OCI-LY1 (cell line): Measurements from ENCODE around the gene TEX55.
"Not testable (repeated sequence)": the region's sequence is repeated elsewhere in the genome, so short reads cannot be mapped to it uniquely, and the experiment has no call there.

ENCODE experiments used
- CTCF ChIP-seq: fragments of 200-600 bp; sonication (generic), shearing (Covaris generic); IDR thresholded peaks from 2 replicates; pipeline ENCODE4 v1.5.1; 2017; ENCODE audit warnings: mild to moderate bottlenecking, antibody characterized with exemption, low read length, moderate library complexity, mixed read lengths
- EZH2 ChIP-seq: fragments of 200-600 bp; sonication (generic), shearing (Covaris generic); IDR thresholded peaks from 2 replicates; pipeline ENCODE4 v1.8.0; 2017; ENCODE audit warnings: borderline replicate concordance, mixed run types, mild to moderate bottlenecking, antibody characterized with exemption, low read length, moderate library complexity, mixed read lengths

GRCh38 chr3:119118330-119118729 is 27.6 kb upstream of the TEX55 start:
- not testable (repeated sequence) for TF ChIP-seq EZH2, CTCF
